Measurements from ENCODE around the gene GABRG1.

Gene GABRG1

GRCh38 chr4:46123913-46124755 is at the start of gene GABRG1:
TSS of gene GABRG1 (minus strand) at chr4:46124054. CDS start at chr4:46123913, 141 bp downstream.
- DNase-seq, result no peak

DNA sequence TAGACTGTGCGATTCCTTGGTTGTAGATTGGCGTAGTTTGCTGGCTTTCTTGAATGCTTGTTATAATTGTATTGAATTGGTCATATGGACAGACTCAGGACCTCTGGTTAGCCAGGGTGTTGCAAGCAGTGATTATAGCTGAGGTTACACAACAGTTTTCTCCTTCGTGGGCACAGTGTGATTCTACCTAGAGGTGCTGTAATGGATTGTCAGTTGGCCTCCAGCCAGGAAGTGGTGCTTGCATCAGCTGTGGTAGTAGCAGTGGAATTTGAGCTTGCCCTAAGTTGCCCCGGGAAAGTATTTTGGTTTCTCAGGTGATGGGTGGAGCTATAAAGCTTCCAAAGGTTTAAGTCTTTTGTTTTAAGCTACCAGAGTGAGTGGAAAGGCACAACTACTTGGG is 23.1 kb upstream of the GABRG1 start:
- DNase-seq, result no peak

DNA sequence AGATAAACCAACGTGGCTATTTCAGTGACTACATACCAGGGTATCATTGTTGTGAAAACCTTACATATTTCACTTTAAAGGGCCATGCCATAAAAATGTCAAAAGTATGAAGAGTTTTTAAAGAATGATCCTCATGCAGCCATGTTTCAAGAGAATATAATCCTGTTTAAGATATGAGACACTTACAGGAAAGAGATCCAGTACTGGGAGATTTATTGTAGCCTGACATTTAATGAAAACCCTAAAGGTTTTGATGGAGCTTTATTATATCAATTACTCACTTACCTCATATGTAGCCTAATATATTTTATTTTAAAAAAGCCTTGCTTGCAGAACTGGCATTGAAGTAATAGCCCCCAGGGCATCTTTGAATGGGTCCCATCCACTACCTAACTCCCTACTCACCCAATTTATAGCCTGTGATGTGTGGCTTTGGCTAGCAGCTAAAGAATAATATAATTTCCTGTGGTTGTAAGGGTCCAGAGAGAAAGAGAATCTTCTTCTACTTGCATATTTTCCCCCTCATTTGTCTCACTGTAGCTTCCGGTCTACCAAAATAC is 7.7 kb upstream of the GABRG1 start:
- DNase-seq, result no peak

DNA sequence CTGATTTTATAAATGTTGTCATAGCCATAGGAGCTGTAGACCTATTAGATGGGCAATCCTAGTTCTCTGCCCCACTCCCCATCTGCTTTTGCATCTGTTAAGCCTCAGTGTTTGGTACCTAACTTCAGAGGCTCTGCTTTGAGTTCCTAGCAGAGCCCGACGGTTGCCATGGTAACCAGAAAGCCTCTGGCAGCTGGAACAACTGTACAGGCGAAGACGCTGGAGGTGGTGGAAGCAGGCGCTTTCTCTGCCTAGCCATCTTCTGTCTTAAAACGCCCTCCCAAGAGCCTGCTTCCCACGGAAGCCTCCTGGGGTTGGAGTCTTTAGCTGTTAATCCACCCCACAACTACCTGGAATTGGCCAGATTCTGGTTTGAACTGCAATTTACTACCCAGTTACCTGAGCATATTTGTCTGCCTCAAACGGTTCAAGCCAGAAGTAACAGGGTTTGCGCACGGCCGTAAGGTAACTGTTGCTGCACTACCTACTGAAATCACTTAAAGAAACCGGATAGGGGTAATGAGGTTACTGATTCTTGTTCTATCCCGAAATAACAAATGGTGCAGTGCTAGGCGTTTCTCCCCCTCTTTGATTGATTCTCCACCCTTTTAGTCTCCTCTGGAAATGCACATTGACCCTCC is 1.0 kb upstream of the GABRG1 start:
- no peak for DNase-seq

DNA sequence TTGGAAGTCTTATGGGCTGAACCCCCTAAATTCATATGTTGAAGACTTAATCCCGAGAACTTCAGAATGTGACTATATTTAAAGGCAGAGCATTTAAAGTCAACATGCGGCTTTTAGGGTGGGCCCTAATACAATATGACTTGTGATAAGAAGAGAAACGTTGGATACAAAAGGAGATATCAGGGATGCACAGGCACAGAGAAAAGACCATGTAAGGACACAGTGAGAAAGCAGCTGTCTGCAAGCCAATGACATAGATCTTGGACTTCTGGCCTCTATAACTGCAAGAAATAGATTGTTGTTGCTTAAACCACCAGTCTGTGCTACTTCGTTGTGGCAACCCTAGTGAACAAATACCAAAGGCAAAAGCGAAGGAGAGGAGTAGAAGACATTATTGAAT is 42.2 kb downstream of the GABRG1 start:
- DNase-seq, result no peak

DNA sequence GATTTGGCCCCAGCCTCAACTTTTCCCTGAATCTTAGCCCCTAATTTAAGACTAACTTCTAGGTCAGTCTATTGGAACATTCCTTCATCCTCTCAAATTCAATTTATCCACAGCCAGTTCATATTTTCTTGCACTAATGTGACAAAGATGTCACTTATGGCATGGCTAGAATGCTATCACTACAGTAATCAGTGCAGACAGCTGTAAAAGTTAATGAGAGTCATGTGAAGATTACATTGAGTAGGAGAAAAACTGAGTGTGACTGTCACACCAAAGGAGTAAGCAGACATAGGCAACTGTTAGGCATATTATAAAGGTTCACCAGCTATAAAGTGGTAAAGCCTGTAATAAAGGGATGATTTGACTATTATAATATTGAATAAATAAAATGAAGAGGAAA is 42.6 kb downstream of the GABRG1 start:
- no peak for DNase-seq

DNA sequence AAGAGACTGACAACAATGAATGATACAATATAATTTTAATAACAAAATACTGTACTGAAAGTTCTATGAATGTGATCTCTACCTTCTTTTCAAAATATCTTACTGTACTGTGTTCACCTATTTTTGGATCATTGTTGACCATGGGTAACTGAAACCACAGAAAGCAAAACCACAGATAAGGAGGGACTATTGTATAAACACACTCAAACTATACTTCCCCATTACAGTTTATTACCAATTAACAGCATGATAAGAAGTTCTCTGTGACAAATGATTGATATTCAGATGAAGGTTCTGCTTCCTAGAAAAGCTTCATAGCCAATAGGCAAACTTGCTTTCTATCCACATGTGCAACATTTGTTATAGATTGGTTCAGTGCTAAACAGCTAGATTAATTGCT is 50.1 kb downstream of the GABRG1 start:
- DNase-seq, result no peak

DNA sequence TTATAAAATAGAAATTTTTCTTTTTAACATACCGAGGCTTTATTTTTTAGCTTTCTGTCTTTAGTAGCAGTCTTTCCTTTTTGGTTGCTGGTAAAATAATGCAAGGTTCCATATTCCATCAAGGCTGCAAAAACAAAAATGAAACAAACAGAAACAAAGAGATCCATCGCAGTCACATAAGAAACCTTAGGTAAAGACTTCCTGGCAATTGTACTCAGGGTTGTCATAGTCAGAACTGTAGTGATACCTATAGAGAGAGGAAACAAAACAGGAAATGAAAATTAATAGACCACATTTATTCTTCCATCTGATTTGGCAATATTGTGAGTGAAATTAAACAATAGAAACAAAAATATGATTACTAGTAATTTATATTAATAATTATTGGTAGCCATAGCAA is 72.5 kb downstream of the GABRG1 start:
- DNase-seq, result no peak

DNA sequence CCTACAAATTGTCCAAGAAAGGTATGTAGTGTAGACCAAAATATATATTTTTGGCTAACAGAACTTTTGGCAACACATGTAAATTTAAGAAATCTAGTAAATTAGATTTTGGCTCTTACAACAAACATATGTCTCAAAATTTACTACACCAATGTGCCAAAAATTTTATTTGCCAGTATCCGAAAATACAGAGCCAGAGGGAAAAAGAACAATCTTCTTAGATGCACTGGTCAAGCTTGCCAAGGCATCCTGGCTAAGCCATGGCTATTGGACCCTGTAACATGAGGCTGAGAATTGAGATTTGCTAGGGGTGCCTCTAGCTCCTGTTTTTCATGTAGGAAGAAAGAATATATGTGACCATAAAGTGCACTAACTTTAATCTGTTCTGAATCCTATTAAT is 91.8 kb downstream of the GABRG1 start:
- DNase-seq, result no peak

DNA sequence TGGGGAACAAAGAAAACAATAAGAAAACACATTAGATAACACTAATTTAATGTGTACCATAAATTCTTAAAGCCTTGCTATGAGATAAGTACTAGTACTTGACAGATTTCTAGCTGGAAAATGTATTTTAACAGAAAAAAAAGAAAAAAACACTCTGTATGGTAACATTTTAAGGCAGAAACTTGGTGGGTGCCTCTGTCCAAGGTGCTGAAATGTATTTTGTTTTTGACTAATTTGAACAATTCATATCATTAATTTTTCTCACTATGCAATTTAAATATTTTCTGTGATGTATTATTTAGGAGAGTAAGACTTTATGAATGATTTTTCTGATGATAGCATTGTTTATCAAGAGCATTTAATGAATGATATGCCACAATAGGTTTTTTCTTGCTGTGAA is 107.5 kb downstream of the GABRG1 start:
- DNase-seq, result no peak

DNA sequence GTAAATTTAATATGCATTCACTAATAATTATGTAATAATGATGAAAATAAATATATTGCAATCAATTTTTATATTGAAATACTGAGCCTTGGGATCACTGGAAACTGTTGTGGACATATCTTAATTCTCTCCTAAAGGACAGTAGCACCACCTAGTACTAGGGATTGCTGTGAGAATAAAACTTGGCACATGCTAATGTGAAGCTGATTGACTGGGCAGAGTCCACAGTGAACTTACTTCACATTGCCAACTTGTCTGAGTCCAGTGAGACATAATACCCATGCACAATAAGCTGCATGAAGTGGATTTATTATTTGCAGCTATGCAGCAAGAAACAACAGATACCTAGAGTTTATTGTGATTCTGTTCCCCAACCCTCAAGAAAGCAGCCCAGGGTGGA is 131.1 kb downstream of the GABRG1 start:
- DNase-seq, result no peak

DNA sequence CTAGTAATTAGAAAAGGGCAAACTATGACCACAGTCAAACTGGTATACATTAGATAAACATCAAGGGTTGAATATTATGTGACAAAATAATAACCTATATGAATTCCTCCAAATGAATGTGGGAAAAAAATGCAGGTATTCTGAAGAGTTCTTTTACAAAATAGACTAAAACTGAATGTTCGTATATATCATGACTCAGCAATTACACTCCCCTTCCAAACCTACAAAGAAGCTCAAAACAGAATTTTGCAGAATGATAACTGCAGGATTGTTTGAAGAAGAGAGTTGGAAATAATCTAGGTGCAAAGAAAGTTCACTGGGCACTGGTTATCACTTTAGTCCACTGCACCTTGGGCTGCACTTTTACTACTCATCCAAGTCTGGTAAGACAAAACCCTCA is 134.1 kb downstream of the GABRG1 start:
- no peak for DNase-seq

GRCh38 chr4:45987858-45988257 is 136.0 kb downstream of the GABRG1 start:
- no peak for DNase-seq

Data from activated CD4-positive, alpha-beta T cell treated with anti-CD3 and anti-CD28 coated beads, Interleukin-2, amount 50 U/mL, for 16 hours (primary cell).